NT2/D1 (cell line): Measurements from ENCODE around the gene LAYN.

ENCODE experiments used
- SUZ12 ChIP-seq: IDR thresholded peaks from 2 replicates; pipeline ENCODE4 v1.6.1; 2011; ENCODE audit not compliant: insufficient read length, insufficient read depth; ENCODE audit errors: extremely low read depth
- YY1 ChIP-seq: IDR thresholded peaks from 2 replicates; pipeline ENCODE4 v1.6.1; 2011; ENCODE audit not compliant: insufficient read length, insufficient read depth

DNA sequence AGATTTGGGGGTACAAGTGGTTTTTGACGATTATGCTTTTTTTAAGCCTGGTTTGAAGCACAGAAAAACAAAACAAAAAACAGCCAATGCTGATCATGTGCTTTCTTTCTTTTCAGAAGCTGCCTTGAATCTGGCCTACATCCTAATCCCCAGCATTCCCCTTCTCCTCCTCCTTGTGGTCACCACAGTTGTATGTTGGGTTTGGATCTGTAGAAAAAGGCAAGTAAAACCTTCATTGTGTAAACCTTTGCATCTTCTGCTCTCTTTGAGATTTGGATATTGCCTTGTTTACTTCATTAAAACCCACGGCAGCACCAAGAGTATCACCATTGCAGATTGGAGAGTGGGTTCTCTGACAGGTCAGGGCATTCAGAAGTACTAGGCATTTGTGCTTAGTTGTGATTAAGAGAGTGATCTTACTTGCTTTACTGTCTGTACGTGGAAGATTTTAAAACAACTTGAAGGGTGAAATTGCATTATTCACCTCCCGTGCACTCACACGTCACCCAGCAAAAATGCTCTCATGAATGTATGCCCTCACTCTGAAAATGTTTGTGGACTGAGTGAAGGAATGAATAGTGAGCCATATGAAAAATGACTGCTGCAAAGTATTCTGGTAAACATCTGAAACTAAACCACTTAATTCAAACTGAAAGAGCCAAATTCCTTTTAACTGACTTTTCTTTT lies 17.0 kb downstream of the LAYN start:
- TF ChIP-seq YY1 (no peak), SUZ12 (no peak)
